Measurements from ENCODE around the gene TNFSF11. TPM values are rescaled to one million over a fixed set of nuclear protein-coding genes. Genes with fewer than 3 reads are reported as not detected.

Gene TNFSF11, protein sequence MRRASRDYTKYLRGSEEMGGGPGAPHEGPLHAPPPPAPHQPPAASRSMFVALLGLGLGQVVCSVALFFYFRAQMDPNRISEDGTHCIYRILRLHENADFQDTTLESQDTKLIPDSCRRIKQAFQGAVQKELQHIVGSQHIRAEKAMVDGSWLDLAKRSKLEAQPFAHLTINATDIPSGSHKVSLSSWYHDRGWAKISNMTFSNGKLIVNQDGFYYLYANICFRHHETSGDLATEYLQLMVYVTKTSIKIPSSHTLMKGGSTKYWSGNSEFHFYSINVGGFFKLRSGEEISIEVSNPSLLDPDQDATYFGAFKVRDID
- under 0.01 TPM in 1 of 2 replicates, not detected in the other for total RNA-seq

GRCh38 chr13:42574011-42574410 lies at the start of gene TNFSF11:
Gene TNFSF11, plus strand, starts transcription at chr13:42574152. Its CDS starts 152 bp downstream, at chr13:42574304.

Other genes starting within 250 kb of the TNFSF11 start
- gene FAM216B, start 207.4 kb downstream of the TNFSF11 start, total RNA-seq: not detected in 2 replicates